DMS114 treated with DMSO at 0.1 percent for 48 hours (cell line): ENCODE measurements around the gene NEB.
"Not testable (repeated sequence)": the region's sequence is repeated elsewhere in the genome, so short reads cannot be mapped to it uniquely, and the experiment has no call there.

Source experiments
- DNase-seq: peaks from one replicate; lab custom pipeline; 2025; ENCODE audit not compliant: unreplicated experiment; lab: John Stamatoyannopoulos, UW

The NEB gene

DNA sequence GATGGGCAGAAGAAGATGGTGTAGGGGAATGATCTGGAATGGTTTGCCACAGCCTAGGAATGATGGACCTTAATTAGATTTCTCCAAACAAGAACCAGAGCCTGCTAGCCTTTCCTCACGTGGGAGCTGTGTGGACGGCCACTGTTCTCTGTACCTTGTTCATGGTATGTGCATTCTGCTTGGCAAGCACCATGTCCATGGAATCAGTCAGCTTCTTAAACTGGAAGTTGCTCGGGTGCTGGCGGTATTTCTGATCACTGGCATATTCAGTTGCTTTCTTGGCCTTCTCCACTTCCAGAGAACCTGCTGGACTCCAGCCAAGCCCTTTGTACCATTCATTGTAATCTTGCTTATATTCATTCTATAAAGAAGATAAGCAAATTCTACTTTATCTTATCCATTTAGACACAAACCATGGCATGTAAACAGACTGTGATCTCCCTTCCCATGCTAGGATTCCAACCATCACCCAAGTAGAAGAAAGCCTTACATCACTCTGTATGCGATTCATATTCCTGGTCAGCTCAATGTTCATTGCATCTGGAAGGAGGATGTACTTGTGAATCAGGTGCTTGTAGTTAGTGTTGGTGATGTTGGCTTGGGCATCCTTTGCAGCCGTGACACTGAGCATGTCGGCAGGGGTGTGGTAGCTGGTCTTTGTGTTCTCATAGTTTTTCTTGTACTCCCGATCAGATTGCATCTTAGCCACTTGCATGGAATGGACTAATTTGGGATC, 78.4 kb downstream of the NEB start:
- no peak for DNase-seq

DNA sequence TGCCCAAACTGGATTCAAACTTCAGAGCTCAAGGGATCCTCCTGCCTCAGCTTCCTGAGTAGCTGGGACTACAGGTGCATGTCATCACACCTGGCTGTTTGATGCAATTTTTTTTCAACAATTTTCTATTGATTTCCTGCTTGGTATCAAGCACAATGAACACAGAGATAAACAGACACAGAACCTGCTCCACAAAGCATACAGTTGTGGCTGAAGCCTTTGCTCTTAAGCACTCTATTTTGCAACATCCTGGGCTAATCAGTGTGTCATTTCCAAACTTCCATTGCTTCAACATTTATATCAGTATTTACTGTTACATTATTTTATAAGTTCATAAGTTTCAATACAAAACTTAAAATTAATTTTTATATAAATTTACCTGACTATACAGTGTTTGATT, 79.4 kb downstream of the NEB start:
- no peak for DNase-seq

DNA sequence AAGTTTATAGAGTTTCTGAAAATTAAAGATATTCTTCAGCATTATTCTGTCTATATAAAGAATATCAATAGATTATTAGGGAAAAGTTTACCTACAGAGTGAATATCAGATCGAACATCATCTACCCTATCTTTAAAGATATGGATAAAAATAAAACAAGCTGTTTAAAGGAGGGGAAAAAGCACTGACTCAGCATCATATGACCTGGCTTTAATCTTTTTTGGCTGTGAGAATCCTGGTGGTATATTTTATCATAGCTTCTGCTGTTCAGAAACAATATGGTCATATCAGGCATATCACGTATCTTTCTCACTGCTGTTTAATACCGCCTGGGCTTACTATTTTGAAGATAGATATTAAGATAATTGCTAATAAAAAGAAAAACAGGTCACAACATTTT, 80.2 kb downstream of the NEB start:
- DNase-seq: no peak

DNA sequence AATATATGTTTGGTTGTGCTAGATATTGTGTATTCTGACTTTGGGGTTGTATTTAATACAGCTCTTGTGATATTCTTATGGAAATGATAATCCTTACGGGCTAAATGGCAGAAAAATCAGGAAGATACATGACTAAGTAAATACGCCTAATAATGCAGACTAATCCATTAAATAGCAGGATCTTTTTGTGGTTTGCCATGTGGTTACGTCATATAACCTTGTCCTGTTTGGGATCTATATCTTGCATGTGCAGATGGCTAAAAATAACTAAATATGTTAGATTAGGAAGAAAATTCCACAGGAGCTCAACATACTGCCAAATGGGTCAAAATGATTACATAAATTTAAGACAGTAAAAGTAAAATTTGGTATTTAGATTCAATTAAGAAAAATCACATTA, 83.0 kb downstream of the NEB start:
- DNase-seq: no peak

DNA sequence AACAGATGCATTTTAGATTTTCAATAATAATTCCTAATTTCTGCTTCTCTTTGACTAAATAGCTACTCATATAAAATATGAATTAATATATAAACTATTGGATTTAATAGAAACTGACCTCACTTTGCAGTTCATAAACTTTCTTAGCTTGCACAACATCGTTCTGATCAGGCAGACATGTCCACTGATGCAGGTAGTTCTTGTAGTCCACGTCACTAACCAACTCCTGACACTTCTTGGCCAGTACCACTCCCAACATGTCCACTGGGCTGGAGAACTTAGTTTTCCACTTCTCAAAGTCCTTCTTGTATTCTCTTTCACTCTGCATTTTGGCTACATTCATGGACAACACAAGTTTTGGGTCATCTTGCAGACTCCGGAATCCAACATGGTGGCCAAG, 83.8 kb downstream of the NEB start:
- no peak for DNase-seq

DNA sequence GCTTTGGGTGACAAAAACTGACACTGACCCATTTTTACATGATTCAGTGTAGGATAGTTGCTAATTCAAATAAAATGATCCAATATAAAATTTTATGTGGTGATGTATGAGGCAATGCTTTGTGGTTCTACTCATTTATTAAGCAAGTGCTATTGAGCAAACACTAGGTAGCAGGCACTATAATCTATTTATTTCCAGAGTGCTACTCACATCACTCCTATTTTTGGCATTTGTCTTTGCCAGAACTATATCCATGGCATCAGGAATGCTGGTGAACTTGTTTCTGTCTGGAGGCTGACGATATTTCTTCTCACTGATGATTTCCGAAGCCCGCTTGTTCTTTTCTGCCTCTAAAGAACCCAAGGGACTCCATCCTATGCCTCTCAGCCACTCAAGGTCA, 84.3 kb downstream of the NEB start:
- no peak for DNase-seq

DNA sequence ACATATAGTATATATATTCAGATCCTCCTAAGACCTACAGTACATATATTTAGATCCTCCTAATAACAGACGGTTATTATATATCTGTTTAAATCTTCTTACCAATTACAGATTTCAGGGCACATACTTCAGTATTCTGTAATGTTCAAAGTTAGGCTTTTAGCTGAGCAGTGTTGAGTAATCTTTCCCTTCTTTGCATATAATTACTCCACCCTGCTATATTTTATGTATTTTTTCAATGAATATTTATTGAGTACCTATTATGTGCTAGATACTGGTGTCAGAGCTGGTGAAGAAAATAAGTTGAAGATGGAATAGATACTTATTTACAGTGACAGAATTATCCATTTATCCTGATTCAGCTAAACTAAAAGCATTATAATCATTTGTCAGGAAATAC, 84.9 kb downstream of the NEB start:
- no peak for DNase-seq

DNA sequence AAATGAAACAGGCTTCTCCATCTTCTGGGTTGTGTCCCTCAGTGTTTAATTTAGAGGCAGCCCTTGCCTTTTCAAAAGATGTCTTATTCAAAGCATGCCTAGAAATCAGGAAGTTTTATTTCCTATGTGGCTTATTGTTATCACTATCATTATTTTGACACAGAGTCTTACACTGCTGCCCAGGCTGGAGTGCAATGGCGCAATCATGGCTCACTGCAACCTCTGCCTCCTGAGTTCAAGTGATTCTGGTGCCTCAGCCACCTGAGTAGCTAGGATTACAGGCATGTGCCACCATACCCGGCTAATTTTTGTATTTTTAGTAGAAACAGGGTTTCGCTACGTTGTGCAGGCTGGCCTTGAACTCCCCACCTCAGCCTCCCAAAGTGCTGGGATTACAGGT, 87.8 kb downstream of the NEB start:
- DNase-seq: not testable (repeated sequence)

DNA sequence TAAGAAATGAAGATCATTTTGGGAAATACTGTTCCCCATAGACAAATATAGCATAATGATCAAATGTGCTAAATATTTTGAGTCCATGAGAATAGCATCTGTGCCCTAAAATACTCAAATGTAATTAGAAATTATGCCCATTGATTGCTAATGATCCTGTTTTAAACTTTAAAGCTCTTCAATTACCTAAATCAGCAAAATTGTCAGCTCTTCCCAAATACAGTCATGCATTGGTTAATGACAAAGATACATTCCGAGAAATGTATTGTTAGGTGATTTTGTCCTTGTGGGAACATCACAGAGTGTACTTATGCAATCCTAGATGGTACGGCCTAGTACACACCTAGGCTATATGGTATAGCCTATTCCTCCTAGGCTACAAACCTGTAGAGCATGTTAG, 89.7 kb downstream of the NEB start:
- no peak for DNase-seq

DNA sequence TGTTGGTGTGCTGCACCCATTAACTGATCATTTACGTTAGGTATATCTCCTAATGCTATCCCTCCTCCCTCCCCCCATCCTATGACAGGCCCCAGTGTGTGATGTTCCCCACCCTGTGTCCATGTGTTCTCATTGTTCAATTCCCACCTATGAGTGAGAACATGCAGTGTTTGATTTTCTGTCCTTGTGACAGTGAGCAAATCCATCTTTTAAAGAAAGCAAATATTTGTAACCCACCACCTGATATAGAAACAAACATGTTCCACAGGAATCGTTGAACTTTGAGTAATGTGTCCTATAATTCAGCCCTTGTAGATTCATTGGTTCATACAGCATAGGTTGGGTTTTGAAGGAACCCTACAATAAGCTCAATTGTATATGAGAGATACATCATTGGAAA, 92.4 kb downstream of the NEB start:
- DNase-seq: not testable (repeated sequence)

DNA sequence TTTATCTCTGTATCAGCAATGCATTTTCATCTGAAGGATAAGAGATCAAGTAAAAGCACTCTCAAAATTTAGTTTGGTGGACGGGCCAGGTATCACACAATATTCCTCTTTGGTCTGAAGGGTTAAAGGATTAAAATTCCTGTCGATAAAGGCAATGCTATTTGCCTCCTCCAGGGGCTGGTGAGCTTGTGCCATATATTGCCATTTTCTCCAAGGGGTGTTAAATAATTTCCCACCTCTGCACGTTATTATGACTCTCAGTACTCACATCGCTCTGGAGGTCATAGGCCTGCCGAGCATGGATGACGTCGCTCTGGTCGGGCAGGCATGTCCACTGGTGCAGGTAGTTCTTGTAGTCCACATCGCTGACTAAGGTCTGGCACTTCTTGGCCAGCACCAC, 94.2 kb downstream of the NEB start:
- no peak for DNase-seq

DNA sequence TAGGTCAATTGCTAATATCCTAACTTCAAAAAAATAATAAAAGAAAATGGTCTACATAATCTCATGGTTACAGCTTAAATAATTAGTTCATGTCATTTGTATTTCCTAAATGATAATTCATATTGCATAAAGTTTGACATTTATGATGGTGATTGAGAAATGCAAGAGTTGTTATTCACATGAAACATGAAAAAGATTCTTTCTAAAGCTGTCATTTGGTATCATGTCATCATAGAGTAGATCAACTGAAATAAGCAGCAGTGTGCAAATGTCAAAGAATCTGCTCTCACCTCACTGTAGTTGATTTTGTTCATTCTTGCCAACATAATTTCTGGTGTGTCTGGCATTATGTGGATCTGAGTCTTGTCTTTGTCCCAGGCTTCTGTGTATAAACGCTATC, 95.3 kb downstream of the NEB start:
- DNase-seq: no peak

DNA sequence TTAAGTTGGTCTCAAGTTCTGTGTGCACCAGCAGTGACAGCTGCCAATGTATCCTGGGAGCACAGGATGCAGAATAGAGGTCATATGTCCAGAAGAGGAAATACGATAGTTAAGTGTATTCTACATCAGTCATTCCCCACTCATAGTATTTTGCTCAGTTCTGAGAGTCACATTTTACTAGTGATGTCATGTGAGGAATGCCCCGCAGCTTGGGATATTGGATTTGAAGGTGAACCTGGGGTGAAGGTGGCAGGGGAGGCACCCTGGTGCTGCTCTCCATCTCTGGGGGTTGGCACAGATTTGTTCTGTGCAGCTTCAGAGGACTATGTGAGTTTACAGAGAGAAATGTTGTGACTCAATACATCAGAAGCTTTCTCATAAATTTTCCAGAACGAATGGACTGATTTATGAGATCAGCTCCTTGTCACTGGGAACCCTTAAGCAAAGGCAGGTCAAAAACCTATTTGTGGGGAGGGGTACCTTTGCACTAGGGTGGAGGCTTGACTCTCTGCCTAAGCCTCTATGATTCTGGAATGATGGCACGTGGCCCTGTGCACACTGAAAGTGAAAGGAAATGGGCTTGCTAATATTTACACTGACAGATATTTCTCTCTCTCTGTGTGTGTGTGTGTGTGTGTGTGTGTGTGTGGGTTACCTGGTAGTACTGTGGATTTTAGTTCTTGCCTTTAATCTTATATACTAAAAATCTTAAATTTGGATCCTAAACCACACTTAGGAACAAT, 95.9 kb downstream of the NEB start:
- DNase-seq: no peak

DNA sequence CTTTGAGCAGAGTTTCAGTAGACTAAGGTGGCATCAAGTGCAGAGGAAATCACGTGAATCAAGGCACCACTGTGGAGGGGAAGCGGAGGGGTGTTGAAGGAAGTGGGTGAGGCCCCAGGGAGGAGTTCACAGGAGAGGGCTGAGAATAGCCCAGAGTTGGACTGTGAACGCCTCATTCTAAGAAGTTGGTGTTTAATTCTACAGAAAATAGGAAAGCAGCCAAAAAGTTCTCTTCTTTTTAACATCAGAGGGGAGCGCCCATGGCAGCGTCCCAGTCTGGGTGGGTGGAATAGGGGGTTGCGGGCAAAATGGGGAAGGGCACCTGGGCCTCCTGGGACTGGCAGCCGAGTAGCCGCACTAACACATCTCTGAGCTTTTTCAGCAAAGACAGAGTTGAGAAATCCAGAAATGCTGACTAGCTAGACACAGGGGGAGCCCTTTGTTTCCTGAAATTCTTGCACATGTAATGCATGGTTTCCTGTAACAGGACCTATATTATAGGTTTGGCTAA, 97.0 kb downstream of the NEB start:
- DNase-seq: no peak

DNA sequence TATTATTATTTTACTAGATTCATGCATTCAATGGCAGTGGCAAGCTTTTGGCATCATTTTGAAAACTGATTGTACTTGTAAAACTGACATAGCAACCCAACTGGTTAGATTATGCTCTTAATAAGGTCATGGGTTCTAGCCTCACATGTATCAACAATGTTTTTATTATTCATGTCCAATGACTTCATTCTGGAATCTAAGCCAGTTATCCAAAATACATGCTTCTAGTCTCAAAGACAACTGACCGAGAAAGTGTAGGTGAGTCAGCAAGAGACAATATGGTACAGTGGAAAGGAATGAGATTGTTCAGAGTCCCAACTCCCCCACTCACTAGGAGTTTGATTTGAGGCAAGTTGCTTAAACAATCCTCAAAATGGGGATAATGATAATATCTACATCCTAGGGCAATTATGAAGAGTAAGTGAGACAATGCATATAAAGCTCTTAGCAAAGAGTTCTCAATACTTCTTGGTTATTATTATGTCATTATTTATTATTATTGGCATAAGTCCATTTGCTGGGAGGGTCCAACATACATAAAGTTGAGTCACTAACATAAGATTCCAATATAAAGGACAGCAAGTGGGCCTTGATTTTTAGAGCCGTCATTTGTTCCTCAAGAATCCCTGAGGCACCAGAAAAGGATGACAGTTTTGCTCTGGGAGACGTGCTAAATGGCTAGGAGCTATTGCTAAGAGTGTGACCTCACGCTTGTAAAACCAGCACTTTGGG, 99.4 kb downstream of the NEB start:
- no peak for DNase-seq

DNA sequence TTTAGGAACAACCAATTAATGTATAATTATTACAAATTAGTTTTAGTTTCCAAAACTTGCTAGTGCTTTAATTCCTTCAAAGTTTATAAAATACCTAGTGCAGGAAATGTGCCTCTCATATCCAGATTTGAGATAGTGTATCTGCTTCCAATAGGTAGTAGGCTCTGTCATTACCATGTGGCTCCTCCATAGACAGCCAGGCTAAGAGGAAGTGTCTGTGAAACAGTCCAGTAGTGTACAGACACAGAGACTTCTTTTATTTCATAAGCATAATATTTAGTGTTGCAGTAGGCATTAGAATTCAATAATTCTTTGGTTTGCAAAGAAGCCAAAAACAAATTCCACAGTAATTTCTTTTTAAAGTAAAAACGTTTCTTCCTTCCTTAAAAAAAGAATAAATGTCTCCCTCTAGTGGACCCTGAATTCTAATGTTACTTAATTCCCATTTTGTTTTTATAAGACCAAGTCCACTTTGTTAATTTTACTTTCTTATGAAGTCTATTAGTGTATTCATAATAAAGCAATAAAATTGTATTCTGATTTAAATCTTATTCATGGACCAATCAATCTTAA, 101.2 kb downstream of the NEB start:
- peak; percentile 19 for DNase-seq

DNA sequence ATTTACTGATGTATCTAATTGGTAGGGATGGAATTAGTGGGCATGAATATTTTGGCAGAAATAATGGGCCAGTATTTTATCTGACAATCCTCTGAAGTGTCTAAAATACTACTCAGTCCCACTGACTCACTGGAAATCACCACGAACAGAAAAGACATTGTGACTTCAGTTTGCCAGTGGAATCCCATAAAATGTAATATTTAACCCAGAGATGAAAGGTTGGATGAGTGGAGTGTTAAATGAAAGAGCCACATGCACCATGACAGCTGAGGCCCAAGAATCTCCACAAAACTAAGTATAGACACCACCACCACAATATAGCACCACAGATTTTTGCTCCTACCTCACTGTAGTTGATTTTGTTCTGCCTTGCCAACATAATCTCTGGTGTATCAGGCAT, 103.9 kb downstream of the NEB start:
- DNase-seq: no peak

DNA sequence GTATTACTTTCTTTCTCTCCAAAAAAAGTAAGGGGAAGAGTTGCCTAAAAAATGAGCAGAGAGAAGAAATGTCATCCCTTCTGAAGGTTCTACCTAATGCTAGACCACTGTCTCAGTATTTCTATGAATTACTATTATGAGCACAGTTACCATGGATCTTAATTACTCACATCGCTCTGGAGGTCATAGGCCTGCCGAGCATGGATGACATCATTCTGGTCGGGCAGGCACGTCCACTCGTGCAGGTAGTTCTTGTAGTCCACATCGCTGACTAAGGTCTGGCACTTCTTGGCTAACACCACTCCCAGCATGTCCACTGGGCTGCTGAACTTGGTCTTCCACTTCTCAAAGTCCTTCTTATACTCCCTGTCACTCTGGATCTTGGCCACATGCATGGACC, 106.9 kb downstream of the NEB start:
- no peak for DNase-seq

DNA sequence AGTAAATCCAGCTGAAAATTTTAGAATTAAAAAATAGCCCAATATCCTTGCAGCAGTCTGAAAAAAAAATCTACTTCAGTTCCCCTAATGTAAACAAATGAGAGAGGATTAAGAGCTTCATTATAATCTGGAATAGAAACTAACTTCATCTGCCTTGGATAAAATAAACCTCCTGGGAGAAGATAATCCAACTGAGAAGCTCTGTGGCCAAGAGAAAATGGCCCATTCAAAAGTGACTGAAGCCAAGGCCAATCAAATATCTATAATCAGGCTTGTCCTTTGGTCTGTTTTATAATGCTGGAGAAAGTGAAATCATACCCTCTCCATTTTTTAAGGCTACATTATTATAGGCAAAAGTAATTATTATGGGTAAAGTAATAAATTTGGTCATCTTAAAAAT, 110.0 kb downstream of the NEB start:
- no peak for DNase-seq

DNA sequence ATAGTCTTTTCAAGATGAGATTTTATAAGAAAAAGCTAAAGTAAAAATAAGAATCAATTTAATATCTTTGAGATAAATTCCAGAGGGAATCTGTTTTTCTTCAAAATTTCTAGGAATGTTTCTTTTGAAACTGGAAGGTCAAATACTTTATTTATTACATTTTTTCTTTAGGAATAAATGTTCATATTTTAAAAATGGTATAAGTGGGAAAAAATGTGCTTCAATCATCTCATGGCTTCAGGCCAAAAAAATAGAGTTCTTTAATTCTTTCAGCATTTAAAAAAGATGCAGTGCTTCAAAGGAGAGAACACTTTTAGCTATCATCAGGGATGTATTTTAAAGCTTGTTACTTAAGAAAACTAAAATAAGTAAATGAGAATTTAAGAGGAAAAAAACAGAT, 110.6 kb downstream of the NEB start:
- DNase-seq: no peak

DNA sequence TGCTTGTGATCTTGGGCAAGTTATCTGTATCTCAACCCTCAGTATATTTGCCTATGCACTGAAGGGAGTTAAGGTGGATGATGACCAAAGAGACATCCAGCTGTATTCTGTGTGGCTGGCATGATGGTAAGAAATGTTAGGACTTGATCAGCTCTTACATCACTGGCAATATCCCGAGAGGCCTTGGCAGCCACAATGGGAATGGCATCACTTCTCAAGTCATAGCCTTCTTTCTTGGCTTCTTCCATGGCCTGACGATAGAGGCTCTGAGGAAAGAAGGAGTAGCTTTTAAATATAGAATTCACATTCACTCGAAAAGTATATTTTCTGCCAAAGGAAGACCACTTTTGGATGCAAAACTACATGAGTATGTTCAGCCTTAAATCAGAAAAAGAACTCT, 113.5 kb downstream of the NEB start:
- DNase-seq: no peak
